SKM-1 (cell line): ENCODE results near the gene SLC17A4.

Experiments
- DNase-seq: peaks from one replicate; lab custom pipeline; 2025; ENCODE audit not compliant: unreplicated experiment; lab: John Stamatoyannopoulos, UW

Gene SLC17A4

DNA sequence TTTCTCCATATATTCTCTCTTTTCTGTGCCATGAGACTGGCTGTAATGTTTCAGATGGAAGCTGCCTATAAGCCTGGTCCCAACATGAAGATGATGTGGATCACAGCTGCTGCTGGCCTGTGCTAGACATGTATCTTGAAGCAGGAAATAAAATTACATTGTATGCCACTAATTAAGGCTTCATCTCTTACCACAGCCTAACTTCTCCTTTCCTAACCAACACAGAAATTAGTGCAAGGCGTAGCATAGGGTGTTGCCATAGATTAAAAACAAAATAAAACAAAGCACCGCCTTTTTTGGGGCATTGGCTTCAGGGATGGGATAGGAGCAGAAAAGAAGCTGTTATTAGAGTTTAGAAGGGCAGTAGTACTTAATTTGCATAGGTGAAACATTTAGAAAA, 4.7 kb upstream of the SLC17A4 start:
- DNase-seq = peak; percentile 79

DNA sequence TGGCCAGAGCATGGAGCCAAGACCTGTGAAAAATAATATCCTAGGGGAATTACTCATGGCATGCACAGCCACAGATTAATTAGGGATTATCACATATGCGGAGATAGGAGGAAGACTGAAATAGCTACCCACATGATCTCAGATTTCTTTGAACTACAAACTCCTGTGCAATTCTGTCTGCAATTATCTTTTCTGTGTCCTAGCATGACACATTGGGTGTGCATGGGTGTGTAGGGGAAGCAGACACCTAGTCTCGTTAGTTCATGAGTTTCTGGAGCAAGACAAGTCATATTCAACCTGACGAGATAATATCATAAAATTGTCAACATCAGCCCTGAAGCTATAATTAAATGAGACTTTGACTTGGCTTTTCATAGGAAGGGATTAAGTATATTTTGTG, 3.6 kb upstream of the SLC17A4 start:
- no peak for DNase-seq

DNA sequence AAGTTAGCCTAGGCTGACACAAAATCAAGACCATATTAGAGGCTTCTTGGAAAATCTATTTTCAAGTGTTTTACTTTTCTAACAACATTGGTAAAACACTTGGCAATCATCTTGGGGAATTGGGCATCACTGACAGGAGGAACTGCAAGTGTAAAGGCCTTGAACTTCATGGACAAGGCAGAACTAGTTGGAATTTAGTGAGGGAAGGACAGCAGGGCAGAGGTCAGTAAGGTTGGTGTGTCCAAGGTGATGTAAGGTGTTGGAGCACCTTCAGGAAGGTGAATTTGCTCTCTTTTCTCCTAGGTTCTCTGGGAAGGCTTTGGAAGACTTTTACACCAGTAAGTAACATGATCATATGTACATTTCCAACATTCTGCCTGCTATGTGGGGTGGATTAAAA, 1.5 kb upstream of the SLC17A4 start:
- no peak for DNase-seq

DNA sequence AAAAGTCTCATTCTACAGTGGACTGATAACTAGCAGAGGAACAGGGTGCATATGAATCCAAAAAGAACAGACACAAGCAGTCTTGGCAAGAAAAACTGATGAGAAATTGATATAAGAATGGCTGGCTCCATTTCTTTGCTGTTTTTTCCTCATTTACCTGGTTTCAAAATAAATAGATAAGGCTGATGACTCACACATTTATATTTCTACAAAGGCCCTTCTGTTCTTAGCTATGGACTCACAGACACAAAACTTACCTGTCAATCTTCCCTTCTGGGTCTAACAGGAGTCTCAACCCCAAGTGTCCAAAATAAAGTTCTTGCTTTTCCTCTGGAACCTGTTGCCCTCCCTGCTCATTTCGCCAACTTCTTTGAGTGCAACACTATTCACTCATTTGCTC, 941 bp downstream of the SLC17A4 start:
- DNase-seq = no peak

DNA sequence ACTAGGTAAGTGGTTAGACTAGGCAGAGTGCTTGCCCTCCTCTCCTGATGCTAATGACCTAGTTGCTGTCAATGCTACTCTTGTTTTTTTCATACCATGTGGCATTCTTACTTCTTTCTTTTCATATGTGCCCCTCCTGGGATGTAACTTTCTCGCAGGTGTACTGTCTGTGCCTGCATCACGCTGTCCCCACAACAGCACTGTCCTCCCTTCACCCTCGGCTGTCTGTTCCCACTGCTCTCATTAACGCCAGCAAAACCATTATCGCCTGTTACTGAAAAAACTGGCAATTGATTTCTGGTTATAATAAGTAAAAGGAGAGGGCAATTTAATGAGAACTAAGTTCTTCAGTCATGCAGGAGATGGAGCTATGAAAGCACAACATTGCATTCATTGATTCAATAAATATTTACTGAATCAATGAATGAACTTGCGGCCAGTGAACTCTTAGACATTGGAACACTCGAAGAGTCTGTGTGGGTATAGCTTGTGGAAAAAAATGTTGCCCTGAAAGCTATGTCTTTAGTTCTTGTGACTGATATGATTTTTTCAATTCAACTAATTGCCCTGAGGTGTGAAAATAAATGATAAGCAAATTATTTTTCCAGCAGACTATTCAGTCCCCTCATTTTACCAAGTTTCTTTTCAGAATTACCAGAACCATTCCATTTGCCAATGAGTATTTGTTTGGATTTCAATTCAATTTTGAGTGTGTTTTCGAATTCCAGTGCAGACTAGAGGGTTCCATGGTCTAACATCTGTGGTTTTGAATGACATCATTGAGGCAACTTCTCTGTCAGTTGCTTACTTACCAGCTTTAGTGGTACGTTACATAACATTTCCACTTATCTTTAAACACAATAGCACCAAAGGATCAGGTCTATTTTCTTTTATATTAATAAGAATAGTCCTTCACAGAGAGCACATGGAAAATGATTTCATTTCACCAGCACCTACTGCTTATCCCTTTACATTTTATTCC, 2.1 kb downstream of the SLC17A4 start:
- DNase-seq = no peak

DNA sequence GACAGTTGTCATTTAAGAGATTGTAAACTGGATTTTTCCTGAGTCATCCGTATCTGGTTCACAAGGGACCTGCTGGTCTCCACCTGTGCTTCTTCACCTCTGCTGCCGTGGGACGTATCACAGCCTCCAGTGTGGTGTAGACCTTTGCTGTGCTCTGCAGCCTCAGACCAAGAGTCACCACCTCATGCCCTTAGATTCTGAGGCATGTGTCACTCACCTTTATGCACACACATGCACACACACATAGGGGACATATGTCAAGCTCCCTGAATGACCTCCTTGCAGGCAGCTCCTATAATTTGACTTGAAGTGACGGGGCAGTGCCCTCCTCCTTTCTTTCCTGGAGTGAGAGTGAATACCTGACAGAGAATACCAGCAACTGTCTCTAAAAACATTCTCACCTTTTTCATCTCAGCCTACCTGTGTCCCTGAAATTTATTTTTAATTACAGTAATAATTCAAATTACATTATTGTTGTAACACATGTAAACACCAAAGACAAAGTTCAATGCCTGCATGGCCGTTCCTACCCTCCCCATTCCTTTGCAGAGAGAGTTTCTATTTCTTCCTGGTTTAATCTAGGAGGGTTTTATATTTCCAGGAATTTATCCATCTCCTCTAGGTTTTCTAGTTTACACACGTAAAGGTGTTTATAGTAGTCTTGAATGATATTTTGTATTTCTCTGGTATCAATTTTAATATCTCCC, 3.5 kb downstream of the SLC17A4 start:
- DNase-seq = no peak

DNA sequence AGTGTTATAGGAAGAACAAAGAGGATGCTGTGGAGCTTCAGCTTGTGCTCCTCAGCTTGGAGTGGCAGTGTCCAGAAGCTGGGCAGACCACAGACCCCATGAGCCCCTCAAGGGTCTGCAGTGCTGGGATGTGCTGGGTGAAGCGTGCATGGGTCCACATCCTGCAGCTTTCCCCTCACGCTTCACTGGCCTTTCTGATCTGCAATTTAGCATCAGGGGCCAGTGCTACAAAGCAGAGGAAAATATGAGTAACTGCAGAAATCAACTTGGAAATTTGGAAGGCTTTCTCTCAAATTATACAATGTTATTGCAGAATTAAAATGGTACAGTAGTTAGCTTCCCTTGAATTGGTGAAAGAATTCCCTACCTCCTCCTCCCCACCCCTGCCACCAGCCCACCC, 10.1 kb downstream of the SLC17A4 start:
- DNase-seq = no peak

DNA sequence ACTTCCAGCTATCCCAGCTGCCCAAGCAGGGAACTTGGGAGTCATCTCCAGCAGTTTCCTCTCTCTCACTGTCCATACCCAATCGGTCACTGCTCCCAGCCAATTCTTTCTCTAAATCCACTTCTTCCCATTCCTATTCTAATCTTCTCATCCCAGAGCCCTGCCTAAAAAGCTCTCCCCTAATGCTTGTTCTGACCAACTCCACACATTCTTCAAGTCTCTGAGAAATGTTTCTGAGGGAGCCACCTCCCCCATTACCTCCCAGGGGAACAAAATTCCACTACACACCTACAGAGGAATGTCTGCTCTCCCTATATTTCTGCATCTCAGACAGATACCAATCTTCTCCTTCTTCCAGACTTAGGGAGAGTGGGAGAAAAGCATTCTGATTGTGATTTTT, 14.0 kb downstream of the SLC17A4 start:
- no peak for DNase-seq

DNA sequence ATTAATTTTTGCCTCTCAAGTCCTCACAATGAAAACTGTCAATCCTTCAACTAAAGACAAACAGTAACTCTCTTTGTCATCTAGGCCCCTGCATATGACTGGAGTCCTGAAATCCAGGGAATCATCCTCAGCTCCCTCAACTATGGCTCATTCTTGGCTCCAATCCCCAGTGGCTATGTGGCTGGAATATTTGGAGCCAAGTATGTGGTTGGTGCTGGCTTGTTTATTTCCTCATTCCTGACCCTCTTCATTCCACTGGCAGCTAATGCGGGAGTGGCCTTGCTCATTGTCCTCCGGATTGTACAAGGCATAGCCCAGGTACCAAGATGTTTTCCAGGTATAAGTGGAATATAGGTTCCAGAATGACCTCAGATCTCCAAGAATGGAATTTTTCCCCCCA, 15.4 kb downstream of the SLC17A4 start:
- DNase-seq = no peak

DNA sequence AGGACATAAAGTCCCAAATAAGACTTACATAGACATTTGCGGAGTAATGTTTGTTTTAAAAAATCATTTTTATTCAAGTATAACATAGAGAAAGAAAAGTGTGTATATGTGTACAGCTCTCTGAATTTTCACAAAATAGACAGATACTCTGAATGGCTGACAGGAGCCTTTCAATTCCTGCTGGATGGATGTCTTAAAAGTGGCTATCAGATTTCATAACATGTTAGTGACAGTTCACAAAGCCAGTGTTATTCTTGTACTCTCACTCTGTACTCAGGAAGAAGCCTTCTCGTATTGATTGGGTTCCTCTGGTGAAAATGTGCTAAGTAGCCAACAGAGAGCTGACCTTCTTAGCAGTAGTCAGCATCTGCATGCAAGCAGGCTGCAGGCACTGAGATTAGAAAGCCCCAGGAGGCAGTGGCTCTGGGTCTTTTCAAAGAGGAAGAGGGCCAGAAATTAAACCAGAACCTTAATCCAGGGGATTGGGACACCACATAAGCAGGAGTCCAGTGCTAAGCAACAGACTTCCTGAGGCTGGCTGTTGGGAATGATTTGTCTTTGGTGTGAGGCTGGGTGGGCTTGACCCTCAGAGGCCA, 19.7 kb downstream of the SLC17A4 start:
- no peak for DNase-seq

DNA sequence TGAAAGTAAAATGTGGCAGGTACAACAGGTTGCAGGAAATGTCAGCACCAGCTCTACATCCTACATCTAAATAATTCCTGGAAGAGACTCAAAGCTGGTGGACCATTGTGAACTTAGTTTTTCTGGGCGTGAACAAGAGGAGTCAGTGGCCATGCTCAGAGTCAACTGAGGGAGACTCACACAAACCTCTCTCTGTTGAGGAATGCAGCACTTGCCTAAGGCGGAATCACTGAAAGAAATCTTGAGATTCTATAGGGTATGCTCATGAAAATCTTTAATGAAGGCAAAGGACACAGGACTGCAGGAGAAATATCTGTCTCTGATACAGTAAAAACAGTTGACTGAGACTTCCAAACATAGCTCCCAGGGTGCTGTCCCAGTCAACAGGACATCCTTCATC, 22.5 kb downstream of the SLC17A4 start:
- DNase-seq = no peak

DNA sequence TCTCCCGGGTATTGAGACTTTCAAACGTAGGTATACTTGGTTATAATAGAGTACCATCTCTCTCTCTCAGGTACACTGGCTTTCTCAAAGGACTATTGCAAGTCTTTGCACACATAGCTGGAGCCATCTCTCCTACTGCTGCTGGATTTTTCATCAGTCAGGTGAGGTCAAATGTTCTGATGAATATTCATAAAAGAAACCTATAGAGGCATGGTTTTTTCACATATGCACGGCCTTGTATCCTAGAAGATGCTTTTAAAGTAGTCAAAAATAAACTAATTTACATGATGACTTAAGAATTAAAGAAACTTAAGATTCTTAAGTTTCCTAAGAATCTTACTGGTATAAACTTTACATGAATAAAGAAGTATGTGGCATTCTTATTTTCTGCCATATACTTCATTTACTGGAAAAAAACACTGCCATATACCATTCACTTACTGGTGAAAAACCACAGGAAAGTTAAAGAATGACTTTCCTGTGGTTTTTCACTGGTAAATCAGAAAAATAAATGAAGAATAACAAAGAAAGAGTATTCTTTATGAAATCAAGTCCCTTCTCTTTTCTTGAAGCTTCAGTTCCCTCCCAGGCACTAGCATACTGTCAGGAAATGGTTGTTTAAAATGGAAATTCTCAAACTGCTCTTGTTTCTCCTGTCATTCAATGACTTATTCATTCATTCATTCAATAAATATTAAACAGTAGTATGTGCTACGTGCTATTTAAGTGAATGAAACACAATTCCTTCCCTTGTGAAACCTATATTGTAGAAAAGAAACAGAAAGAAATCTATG, 23.5 kb downstream of the SLC17A4 start:
- no peak for DNase-seq

DNA sequence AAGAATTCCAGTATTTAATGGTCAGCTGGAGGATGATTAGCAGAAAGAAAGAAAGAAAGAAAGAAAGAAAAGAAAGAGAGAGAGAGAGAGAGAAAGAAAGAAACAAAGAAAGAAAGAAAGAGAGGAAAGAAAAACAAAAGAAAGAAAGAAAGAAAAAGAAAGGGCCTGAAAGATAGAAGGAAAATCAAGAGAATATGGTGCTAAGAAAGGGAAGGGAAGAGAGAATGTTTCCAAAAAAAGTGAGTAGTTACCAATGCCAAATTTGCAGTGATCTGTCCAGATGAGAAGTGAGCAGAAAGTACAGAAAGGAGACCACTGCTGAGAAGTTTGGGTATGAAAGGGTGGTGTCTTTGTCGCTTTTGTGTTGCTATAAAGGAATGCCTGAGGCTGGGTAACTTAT, 26.6 kb downstream of the SLC17A4 start:
- no peak for DNase-seq

DNA sequence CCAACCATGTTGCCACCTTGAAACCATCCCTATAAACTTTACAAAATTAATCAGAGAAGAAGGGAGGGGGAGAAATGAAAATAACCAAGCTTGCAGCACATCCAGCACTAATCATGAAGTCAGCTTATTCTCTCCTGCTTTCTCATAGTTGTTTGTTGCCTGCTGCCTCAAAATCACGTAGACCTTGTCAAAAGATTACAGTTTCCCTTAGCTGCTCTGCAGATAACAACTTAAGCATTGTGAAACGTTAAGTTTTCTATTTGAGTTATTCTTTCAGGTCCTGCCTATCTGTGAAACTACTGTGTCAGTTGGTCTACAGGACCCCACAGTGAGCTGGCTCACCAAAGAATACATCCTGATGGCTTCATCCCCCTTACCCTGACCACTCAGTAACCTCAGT, 32.9 kb downstream of the SLC17A4 start:
- DNase-seq = no peak

DNA sequence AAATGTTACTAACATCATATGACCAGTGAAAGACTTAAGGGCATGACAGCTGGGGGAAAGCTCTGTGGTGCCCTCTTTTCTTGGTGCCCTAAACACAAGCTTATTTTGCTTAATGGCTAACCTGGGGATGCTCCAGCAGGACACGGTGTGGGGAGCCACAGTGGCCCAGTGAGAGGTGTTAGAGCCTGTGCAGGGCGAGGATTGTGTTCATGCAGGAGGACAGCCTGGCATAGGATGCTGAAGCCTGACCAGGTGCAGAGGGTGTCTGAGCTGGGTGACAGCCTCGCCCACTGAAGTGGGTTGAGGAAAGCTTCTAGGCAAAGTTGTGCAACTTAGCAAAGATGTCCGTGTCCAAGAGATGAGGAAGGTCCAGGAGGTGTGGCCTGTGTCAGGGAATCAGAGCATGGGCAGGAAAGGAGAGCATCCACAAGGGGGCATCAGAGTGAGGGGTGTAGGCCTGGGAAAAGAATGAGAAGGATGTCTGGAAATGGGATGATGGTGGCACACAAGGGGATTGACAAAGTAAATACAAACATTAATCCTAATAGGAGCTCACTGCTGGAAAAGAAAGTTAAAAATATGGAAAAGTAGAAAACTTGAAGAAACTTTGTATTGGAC, 33.9 kb downstream of the SLC17A4 start:
- peak; percentile 36 for DNase-seq

DNA sequence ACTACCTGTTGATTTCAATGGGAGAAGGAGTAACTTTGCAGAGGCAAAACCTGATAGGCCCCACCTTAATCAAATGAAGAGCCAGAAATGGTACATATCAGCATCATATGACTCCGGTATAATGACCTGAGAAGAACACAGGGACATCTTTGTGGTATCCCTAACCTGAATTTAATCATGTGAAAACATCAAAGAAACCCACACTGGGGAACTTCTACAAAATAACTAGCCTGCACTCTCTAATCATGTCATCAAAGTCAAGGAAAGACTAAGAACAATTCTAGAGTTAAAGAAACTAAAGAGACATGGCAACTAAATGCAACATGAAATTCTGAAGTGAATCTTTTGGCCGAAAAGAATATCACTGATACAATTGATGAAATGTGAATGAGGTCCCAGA, 34.9 kb downstream of the SLC17A4 start:
- DNase-seq = no peak

DNA sequence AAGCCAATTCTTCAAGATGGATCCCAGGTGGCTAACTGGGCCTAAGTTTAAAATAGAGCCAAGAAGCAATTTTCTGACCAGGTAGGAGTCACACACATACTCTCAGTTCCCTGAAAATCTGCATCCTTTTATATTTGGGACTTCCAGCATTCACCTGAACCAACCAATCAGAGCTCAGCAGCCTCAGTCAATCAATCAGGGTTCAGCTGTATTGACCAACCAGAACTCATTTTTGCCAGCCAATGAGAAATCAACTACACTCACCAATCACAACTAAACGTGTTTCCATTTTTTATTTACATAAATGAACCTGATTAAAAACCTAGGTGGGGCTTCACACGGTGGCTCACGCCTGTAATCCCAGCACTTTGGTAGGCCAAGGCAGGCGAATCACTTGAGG, 37.5 kb downstream of the SLC17A4 start:
- DNase-seq = no peak

DNA sequence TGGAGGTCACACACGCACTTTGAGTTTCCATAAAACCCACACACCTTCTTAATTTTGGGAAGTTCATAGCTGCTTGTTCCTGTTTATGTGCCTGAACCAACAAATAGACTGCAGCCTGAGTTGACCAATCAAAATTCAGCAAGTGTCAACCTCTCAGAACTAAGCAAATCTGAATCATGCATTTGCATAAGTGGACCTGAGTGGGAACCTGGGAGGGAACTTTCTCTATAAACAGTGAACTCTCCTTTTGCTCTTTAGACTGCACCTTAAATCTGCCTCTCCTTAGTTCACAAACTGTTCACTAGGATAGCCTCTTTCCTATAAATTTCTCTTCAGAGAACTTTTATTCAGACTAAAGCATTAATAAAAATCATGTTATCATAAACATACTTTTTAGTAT, 39.4 kb downstream of the SLC17A4 start:
- DNase-seq = no peak

DNA sequence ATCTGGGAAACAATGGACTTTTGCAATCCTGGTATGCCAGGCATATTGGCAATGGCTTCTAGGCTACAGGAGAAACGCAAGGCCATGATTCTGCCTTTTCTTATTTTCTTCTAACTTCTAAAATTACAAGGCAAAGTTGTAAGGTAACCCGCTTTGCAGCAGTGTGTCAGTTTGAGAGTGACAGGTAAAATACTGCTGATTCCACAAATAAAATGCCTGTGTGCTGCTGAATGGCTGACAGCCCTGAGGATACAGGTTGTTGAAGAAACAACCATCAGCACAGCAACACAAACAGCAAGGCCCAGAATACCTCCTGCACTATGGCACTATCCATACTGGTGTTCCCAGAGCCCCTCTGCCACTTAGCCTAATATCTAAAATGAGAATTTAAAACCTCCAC, 40.2 kb downstream of the SLC17A4 start:
- DNase-seq = no peak

DNA sequence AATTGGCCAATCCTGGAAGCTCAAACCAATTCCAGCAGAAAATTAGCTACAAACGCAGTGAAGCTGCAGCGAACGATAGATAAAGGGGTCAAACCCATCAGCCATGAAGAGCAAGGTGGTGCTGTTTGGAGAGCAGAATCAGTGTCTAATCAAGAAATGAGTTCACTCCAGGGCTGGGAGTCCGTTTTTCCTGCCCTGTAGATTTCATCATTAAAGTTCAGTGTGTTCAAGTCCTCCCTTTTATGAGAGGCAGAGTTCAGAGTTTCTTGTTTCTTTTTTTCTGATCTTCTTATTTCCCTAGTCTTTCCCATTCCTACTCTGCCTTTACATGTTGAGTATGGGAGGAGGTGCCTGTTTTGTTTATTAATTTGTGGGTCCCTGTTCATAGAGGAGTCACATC, 46.9 kb downstream of the SLC17A4 start:
- DNase-seq = no peak

DNA sequence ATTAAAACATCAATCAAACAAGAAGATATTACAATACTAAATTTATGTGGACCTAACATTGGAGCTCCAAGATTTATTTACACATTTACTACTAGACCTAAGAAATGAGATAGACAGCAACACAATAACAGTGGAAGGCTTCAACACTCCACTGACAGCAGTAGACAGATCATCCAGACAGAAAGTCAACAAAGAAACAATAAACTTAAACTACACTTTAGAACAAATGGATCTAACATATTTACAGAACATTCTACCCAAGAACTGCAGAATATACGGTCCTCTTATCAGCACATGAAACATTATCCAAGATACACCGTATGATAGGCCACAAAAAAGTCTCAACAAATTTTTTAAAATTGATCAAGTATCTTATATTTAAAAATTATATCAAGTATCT, 50.3 kb downstream of the SLC17A4 start:
- DNase-seq = no peak
